DOHH2 (cell line): ENCODE data around the gene FNDC11.

Experiments
- H3F3A ChIP-seq: fragments of 200-600 bp; sonication (generic), shearing (Covaris generic); 2 replicates; pipeline ENCODE4 v1.6.0; 2016; ENCODE audit warnings: antibody characterized with exemption, mild to moderate bottlenecking; ENCODE audit not compliant: control insufficient read depth, insufficient read depth
- H3K27ac ChIP-seq: fragments of 200-600 bp; sonication (generic); 2 replicates; pipeline ENCODE4 v1.5.1; 2014; ENCODE audit warnings: low read depth, mild to moderate bottlenecking, low read length, moderate library complexity
- H3K27me3 ChIP-seq: fragments of 200-600 bp; sonication (generic); 2 replicates; pipeline ENCODE4 v1.6.1; 2014; ENCODE audit warnings: mild to moderate bottlenecking, low read length, mixed read lengths; ENCODE audit not compliant: control insufficient read depth
- H3K36me3 ChIP-seq: fragments of 200-600 bp; sonication (generic); 2 replicates; pipeline ENCODE4 v1.6.1; 2014; ENCODE audit warnings: mild to moderate bottlenecking, low read length, moderate library complexity, mixed read lengths; ENCODE audit not compliant: control insufficient read depth
- H3K4me1 ChIP-seq: fragments of 200-600 bp; sonication (generic); 2 replicates; pipeline ENCODE4 v1.6.1; 2014; ENCODE audit warnings: mild to moderate bottlenecking, low read length, mixed read lengths; ENCODE audit not compliant: control insufficient read depth
- H3K4me2 ChIP-seq: fragments of 200-600 bp; sonication (generic); 2 replicates; pipeline ENCODE4 v1.6.0; 2014; ENCODE audit warnings: mild to moderate bottlenecking, low read length, moderate library complexity
- H3K4me3 ChIP-seq: fragments of 200-600 bp; sonication (generic); 2 replicates; pipeline ENCODE4 v1.5.1; 2014; ENCODE audit warnings: mild to moderate bottlenecking, low read length, mixed read lengths
- H3K79me2 ChIP-seq: fragments of 200-600 bp; sonication (generic); 2 replicates; pipeline ENCODE4 v1.6.1; 2014; ENCODE audit warnings: mild to moderate bottlenecking, low read length, mixed read lengths; ENCODE audit not compliant: control insufficient read depth
- H3K9me2 ChIP-seq: fragments of 200-600 bp; sonication (generic); replicated peaks from 2 replicates; pipeline ENCODE4 v1.6.1; 2014; ENCODE audit warnings: mild to moderate bottlenecking, low read length, mixed read lengths; ENCODE audit not compliant: control insufficient read depth
- H3K9me3 ChIP-seq: fragments of 200-600 bp; sonication (generic); 2 replicates; pipeline ENCODE4 v1.6.1; 2014; ENCODE audit warnings: antibody characterized with exemption, low read length, mixed read lengths; ENCODE audit not compliant: control insufficient read depth, insufficient read depth
- H4K20me1 ChIP-seq: fragments of 200-600 bp; sonication (generic); 2 replicates; pipeline ENCODE4 v1.6.0; 2014; ENCODE audit warnings: low read depth, mild to moderate bottlenecking, antibody characterized with exemption, low read length, moderate library complexity; ENCODE audit not compliant: control insufficient read depth, insufficient read depth
- CTCF ChIP-seq: fragments of 200-600 bp; sonication (generic); IDR thresholded peaks from one replicate; pipeline ENCODE4 v1.5.1; 2014; ENCODE audit warnings: antibody characterized with exemption, mild to moderate bottlenecking, low read depth, low read length; ENCODE audit not compliant: poor library complexity, severe bottlenecking
- EZH2phosphoT487 ChIP-seq: fragments of 200-600 bp; sonication (generic); IDR thresholded peaks from 2 replicates; pipeline ENCODE4 v1.6.1; 2017; ENCODE audit warnings: borderline replicate concordance, mild to moderate bottlenecking, antibody characterized with exemption, low read length, moderate library complexity, mixed read lengths

The FNDC11 gene

GRCh38 chr20:63527184-63527583 lies 26.8 kb upstream of the FNDC11 start:
- no peak overlapping the region for H3K27ac ChIP-seq
- peaks cover 13% of the 10 kb centered on the region for H3K36me3 ChIP-seq
- H3K4me1 ChIP-seq: peaks cover 4% of the 10 kb centered on the region; the same call in 1 of the 2 replicates
- no peak for TF ChIP-seq CTCF
- peaks cover 20% of the 10 kb centered on the region for H3K27me3 ChIP-seq
- peaks cover 9% of the 10 kb centered on the region for H3F3A ChIP-seq
- H3K4me3 ChIP-seq: no peak overlapping the region
- H3K79me2 ChIP-seq: peaks cover 3% of the 10 kb centered on the region; the same call in 1 of the 2 replicates
- H3K9me2 ChIP-seq: no peaks in the 10 kb centered on the region
- H3K9me3 ChIP-seq: peaks cover 5% of the 10 kb centered on the region; the same call in 1 of the 2 replicates
- peaks cover 7% of the 10 kb centered on the region; the same call in 1 of the 2 replicates for H4K20me1 ChIP-seq
- no peak overlapping the region for H3K4me2 ChIP-seq

GRCh38 chr20:63529180-63529860 lies 24.6 kb upstream of the FNDC11 start:
- no peaks in the 10 kb centered on the region for H3K79me2 ChIP-seq
- no peaks in the 10 kb centered on the region for H3K9me2 ChIP-seq
- no peak overlapping the region for H3K4me3 ChIP-seq
- no peaks in the 10 kb centered on the region for H3K36me3 ChIP-seq
- H3K27ac ChIP-seq: no peak overlapping the region
- H3K4me2 ChIP-seq: no peak overlapping the region
- peaks cover 20% of the 10 kb centered on the region for H3K27me3 ChIP-seq
- 0 out of 2 replicates have a peak, but pooled peaks cover 2% of the 10 kb centered on the region for H4K20me1 ChIP-seq
- H3K9me3 ChIP-seq: no peaks in the 10 kb centered on the region
- TF ChIP-seq CTCF: no peak
- TF ChIP-seq EZH2phosphoT487: no peak
- H3K4me1 ChIP-seq: peaks cover 4% of the 10 kb centered on the region; the same call in 1 of the 2 replicates
- H3F3A ChIP-seq: peaks cover 9% of the 10 kb centered on the region

- TF ChIP-seq EZH2phosphoT487 (no peak), CTCF (no peak)
- Histone ChIP-seq H4K20me1 (no peaks in the 10 kb centered on the region), H3K9me2 (no peaks in the 10 kb centered on the region), H3K36me3 (no peaks in the 10 kb centered on the region), H3K9me3 (no peaks in the 10 kb centered on the region), H3K27me3 (peaks cover 20% of the 10 kb centered on the region), H3K4me3 (no peak overlapping the region), H3K4me1 (peaks cover 4% of the 10 kb centered on the region; the same call in 1 of the 2 replicates), H3K27ac (no peak overlapping the region), H3K4me2 (no peak overlapping the region), H3K79me2 (no peaks in the 10 kb centered on the region), H3F3A (peaks cover 4% of the 10 kb centered on the region; the same call in 1 of the 2 replicates)
These were observed 23.8 kb upstream of the FNDC11 start for GRCh38 chr20:63529861-63530787.
